HG03520 (cell line): Measurements from ENCODE around the gene CCRL2.
"Not testable (repeated sequence)": the region's sequence is repeated elsewhere in the genome, so short reads cannot be mapped to it uniquely, and the experiment has no call there.

Experiments used
- ATAC-seq: cut with Tn5 transposase; IDR thresholded peaks from one replicate; pipeline ENCODE4 v1.9.1; 2021; ENCODE audit warnings: mild to moderate bottlenecking, moderate library complexity; ENCODE audit not compliant: unreplicated experiment

CCRL2 gene

GRCh38 chr3:46427916-46428833, 21.1 kb downstream of the CCRL2 start:
- ATAC-seq: no peak

GRCh38 chr3:46429250-46429649, 22.2 kb downstream of the CCRL2 start:
- ATAC-seq: no peak

GRCh38 chr3:46429671-46430070, 22.6 kb downstream of the CCRL2 start:
- ATAC-seq: no peak

- ATAC-seq: not testable (repeated sequence)
These were observed 23.8 kb downstream of the CCRL2 start for GRCh38 chr3:46430879-46431278.

- not testable (repeated sequence) for ATAC-seq
These were observed 24.8 kb downstream of the CCRL2 start for GRCh38 chr3:46431905-46432304.

GRCh38 chr3:46433118-46433517, 26.1 kb downstream of the CCRL2 start:
- not testable (repeated sequence) for ATAC-seq

- no peak for ATAC-seq
These were observed 26.8 kb downstream of the CCRL2 start for GRCh38 chr3:46433841-46434240.

- ATAC-seq: no peak
These were observed 28.1 kb downstream of the CCRL2 start for GRCh38 chr3:46435081-46435726.

- ATAC-seq: no peak
These were observed 31.8 kb downstream of the CCRL2 start for GRCh38 chr3:46438831-46439230.

- ATAC-seq: peak; percentile 68
These were observed 33.7 kb downstream of the CCRL2 start for GRCh38 chr3:46440531-46441294.

- ATAC-seq: no peak
These were observed 35.8 kb downstream of the CCRL2 start for GRCh38 chr3:46442576-46443530.

GRCh38 chr3:46447228-46447985, 40.3 kb downstream of the CCRL2 start:
- ATAC-seq: no peak

- ATAC-seq: no peak
These were observed 41.7 kb downstream of the CCRL2 start for GRCh38 chr3:46448721-46449120.

GRCh38 chr3:46449755-46450552, 42.9 kb downstream of the CCRL2 start:
- ATAC-seq: no peak

GRCh38 chr3:46453526-46454208, 46.6 kb downstream of the CCRL2 start:
- ATAC-seq: no peak

- no peak for ATAC-seq
These were observed 47.1 kb downstream of the CCRL2 start for GRCh38 chr3:46454209-46454595.

- ATAC-seq: no peak
These were observed 47.5 kb downstream of the CCRL2 start for GRCh38 chr3:46454606-46455005.
